ENCODE results near the gene GATD1.

GATD1 gene

DNA sequence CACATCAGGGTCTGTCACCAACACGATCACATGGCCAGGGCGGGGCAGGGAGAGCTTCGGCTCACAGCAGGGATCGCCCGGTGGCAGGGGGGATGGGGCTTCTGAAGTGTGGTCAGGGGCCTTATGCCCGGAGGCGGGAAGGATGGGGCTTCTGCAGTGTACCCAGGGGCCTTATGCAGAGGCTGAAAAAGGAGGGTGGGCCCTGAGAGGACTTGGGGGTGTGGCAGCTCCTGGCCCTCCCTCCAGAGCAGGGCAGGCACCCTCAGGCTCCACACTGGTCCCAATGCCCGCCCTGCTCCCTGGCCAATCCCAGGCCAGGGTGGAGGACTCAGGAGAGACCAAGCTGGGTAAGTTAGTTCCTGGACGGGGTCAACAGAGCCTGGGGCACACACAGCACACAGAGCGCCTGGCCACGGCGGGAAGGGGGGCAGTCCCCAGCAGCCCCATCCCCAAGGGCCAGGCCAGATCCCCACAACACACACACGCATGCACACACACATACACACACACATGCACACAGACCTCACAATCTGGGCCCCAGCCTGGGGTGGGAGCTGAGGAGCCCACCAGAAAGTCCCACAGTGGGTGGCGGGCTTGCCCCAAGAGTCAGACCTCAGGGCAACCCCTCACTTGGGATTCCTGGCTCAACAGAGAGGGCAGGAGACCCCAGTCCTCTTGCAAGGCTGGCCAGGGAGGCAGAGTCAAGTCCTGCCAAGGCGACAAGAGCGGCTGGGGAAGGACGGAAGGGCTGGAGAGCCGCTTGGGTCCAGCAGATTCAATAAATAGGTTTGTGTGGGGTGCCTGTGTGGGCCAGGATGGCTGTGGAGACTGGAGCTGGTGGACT lies 13.7 kb upstream of the GATD1 start:
- Histone ChIP-seq H3K23ac (ENCODE audit: low read length) (no peak overlapping the region), H4K5ac (ENCODE audit: low read length) (no peak overlapping the region), H3K27ac (ENCODE audit: low read depth, low read length) (no peak overlapping the region), H3K18ac (ENCODE audit: low read length) (no peak overlapping the region), H3K79me1 (ENCODE audit: low read length) (no peaks in the 10 kb centered on the region), H3K4me3 (ENCODE audit: low read length) (no peak overlapping the region), H2AK5ac (ENCODE audit: low read length) (no peak overlapping the region), H2BK120ac (ENCODE audit: low read depth, low read length) (no peak overlapping the region), H3K56ac (ENCODE audit: low read length) (no peak overlapping the region), H3K79me2 (ENCODE audit: control insufficient read depth, insufficient read depth, low read length) (no peaks in the 10 kb centered on the region), H3K9ac (ENCODE audit: low read length) (no peak overlapping the region), H3K4ac (ENCODE audit: low read depth, low read length) (no peak overlapping the region), H4K8ac (ENCODE audit: low read depth, low read length) (no peak overlapping the region), H2BK15ac (replicated peaks; ENCODE audit: low read depth) (no peak overlapping the region), H2BK5ac (ENCODE audit: low read length) (no peak overlapping the region), H3K27me3 (ENCODE audit: insufficient read depth, low read length, poor library complexity) (no peaks in the 10 kb centered on the region), H3K36me3 (ENCODE audit: control insufficient read depth, insufficient read depth, low read length) (no peaks in the 10 kb centered on the region), H3K4me2 (ENCODE audit: low read length) (no peak overlapping the region), H3K4me1 (ENCODE audit: control insufficient read depth, low read depth, low read length) (no peaks in the 10 kb centered on the region)
- WGBS (ENCODE audit: extremely low coverage, insufficient coverage, low lambda C conversion rate), result no CpG with 5 or more reads among the region's 18 CpGs
- DNase-seq, result peak; percentile 59

DNA sequence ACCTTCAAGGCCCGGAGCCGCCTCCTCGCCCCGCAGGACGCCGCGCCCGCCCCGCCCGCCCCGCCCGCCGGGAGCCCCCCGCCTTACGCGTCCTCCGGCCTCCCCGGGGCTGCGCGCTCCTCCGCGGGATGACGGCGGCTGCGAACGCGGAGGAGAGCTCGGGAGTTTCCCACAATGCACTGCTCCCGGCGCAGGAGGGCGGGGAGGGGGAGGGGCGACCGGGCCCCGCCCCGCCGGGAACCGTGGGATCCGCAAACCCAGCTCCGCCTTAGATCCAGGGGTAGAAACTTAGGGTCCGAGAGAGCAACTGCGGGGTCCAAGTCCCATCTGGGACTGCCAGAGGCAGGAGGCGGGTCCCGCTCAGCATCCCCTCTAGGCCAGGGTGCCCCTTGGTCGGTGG lies 12.7 kb upstream of the GATD1 start, which contains the start of gene CEND1:
Gene CEND1 (minus strand): TSS at position 148 of the 400 bp plus-strand sequence. CDS start 1,514 bp downstream, outside the sequence.
- H4K8ac ChIP-seq (ENCODE audit: low read depth, low read length), result no peak within 1 kb of the TSS
- no peaks in the 10 kb centered on the region for H3K4me1 ChIP-seq (ENCODE audit: control insufficient read depth, low read depth, low read length)
- no peak for DNase-seq
- H3K79me1 ChIP-seq (ENCODE audit: low read length), result no peaks in the 10 kb centered on the region
- H3K27ac ChIP-seq (ENCODE audit: low read depth, low read length), result no peak within 1 kb of the TSS
- H3K4ac ChIP-seq (ENCODE audit: low read depth, low read length), result no peak within 1 kb of the TSS
- no peak within 1 kb of the TSS for H2BK5ac ChIP-seq (ENCODE audit: low read length)
- H3K36me3 ChIP-seq (ENCODE audit: control insufficient read depth, insufficient read depth, low read length), result no peaks in the 10 kb centered on the region
- no peak within 1 kb of the TSS for H2BK15ac ChIP-seq (replicated peaks; ENCODE audit: low read depth)
- no peak within 1 kb of the TSS for H3K18ac ChIP-seq (ENCODE audit: low read length)
- H3K23ac ChIP-seq (ENCODE audit: low read length), result no peak within 1 kb of the TSS
- H4K5ac ChIP-seq (ENCODE audit: low read length), result no peak within 1 kb of the TSS
- H3K4me3 ChIP-seq (ENCODE audit: low read length), result no peak within 1 kb of the TSS
- no peak within 1 kb of the TSS for H3K9ac ChIP-seq (ENCODE audit: low read length)
- no CpG with 5 or more reads among the region's 44 CpGs for WGBS (ENCODE audit: extremely low coverage, insufficient coverage, low lambda C conversion rate)
- no peak within 1 kb of the TSS for H2AK5ac ChIP-seq (ENCODE audit: low read length)
- no peak within 1 kb of the TSS for H3K56ac ChIP-seq (ENCODE audit: low read length)
- H3K27me3 ChIP-seq (ENCODE audit: insufficient read depth, low read length, poor library complexity), result no peaks in the 10 kb centered on the region
- H3K4me2 ChIP-seq (ENCODE audit: low read length), result no peak within 1 kb of the TSS
- no peak within 1 kb of the TSS for H2BK120ac ChIP-seq (ENCODE audit: low read depth, low read length)
- no peaks in the 10 kb centered on the region for H3K79me2 ChIP-seq (ENCODE audit: control insufficient read depth, insufficient read depth, low read length)

DNA sequence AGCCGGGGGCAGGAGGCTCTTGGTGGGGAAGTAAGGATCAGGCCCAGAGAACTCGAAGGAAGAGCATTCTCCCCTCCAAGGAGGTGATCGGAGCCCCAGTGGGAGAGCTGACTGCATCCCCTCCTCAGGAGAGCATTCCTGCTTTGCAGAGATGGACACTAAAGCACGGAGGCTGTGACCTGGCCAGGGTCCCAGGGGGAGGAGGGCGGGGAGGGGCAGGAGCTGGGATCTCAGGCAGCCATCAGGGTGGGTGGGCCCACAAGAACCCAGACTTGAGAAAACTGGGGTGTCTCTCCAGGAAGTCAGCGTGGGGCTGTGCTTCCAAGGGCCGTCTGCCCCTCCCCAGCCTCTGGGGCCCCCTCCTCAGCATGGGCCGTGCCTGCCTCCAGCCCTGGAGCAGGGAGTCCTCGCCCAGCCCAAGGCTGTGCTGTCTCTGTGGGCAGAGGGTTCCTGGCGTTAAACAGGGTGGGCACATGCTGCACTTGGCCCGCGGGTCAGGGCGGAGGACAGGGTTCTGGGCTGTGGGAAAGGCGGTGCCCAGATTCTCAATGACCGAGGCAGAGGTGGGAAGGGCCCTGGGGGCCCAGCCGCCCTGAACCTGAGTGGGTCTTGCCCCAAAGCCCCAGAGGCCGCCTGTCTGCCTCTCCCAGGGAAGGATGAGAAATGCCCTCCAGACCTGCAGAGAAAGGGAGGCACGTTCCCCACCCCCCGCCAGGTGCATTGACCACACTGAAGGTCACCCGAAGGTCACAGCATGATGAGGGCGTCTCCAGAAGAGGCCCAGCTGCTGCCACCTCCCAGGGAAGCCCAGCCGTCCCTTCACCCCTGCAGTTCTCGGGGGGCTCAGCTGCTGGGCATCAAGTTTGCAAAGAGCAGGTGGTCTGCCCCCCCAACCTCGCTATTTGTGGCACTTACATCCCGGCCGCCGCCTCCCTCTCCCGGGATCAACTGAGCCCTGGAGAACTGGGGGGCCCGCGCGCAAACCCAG lies 12.0 kb upstream of the GATD1 start:
- Histone ChIP-seq H3K4me2 (ENCODE audit: low read length) (no peak overlapping the region), H4K8ac (ENCODE audit: low read depth, low read length) (no peak overlapping the region), H3K36me3 (ENCODE audit: control insufficient read depth, insufficient read depth, low read length) (no peaks in the 10 kb centered on the region), H3K18ac (ENCODE audit: low read length) (no peak overlapping the region), H3K23ac (ENCODE audit: low read length) (no peak overlapping the region), H2BK120ac (ENCODE audit: low read depth, low read length) (no peak overlapping the region), H4K5ac (ENCODE audit: low read length) (no peak overlapping the region), H3K56ac (ENCODE audit: low read length) (no peak overlapping the region), H2AK5ac (ENCODE audit: low read length) (no peak overlapping the region), H3K4me3 (ENCODE audit: low read length) (no peak overlapping the region), H3K79me2 (ENCODE audit: control insufficient read depth, insufficient read depth, low read length) (no peaks in the 10 kb centered on the region), H3K9ac (ENCODE audit: low read length) (no peak overlapping the region), H2BK15ac (replicated peaks; ENCODE audit: low read depth) (no peak overlapping the region), H3K4ac (ENCODE audit: low read depth, low read length) (no peak overlapping the region), H2BK5ac (ENCODE audit: low read length) (no peak overlapping the region), H3K79me1 (ENCODE audit: low read length) (no peaks in the 10 kb centered on the region), H3K4me1 (ENCODE audit: control insufficient read depth, low read depth, low read length) (no peaks in the 10 kb centered on the region), H3K27me3 (ENCODE audit: insufficient read depth, low read length, poor library complexity) (no peaks in the 10 kb centered on the region), H3K27ac (ENCODE audit: low read depth, low read length) (no peak overlapping the region)
- no peak for DNase-seq
- WGBS (ENCODE audit: extremely low coverage, insufficient coverage, low lambda C conversion rate), result no CpG with 5 or more reads among the region's 31 CpGs

DNA sequence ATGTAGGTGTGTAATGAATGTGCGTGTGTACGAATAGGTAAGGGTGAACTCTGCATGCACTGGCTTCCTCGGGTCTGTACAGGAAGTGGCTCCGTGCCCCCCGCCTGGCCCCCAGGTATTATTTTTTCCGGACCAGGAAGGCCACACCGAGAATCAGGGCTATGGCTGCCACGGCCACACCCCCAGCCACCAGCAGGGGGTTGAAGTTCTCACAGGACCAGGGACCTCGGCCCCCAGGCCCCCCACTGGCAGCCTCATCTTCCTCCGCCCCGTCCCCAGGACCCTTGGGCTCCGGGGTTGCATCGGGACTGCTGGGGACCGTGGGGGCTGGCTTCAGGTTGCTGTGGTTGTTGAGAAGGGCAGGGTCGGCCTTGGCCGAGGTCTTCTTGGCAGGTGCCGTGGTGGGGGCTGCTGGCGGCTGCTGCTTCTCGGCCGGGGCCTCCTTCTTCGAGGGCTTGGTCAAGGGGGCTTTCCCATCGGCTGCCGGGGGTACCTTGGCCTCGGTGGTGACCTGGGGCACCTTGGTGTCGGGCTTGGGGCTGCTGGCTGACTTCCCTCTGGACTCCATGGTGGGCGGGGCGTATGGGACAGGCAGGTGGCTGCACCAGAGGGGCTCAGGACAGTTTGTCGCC lies 10.8 kb upstream of the GATD1 start:
- Histone ChIP-seq H3K27ac (ENCODE audit: low read depth, low read length) (no peak overlapping the region), H3K56ac (ENCODE audit: low read length) (no peak overlapping the region), H3K18ac (ENCODE audit: low read length) (no peak overlapping the region), H4K5ac (ENCODE audit: low read length) (no peak overlapping the region), H3K27me3 (ENCODE audit: insufficient read depth, low read length, poor library complexity) (no peaks in the 10 kb centered on the region), H3K23ac (ENCODE audit: low read length) (no peak overlapping the region), H3K4ac (ENCODE audit: low read depth, low read length) (no peak overlapping the region), H2BK15ac (replicated peaks; ENCODE audit: low read depth) (no peak overlapping the region), H3K4me2 (ENCODE audit: low read length) (no peak overlapping the region), H2AK5ac (ENCODE audit: low read length) (no peak overlapping the region), H3K9ac (ENCODE audit: low read length) (no peak overlapping the region), H3K4me3 (ENCODE audit: low read length) (no peak overlapping the region), H2BK120ac (ENCODE audit: low read depth, low read length) (no peak overlapping the region), H4K8ac (ENCODE audit: low read depth, low read length) (no peak overlapping the region), H2BK5ac (ENCODE audit: low read length) (no peak overlapping the region), H3K79me1 (ENCODE audit: low read length) (no peaks in the 10 kb centered on the region), H3K4me1 (ENCODE audit: control insufficient read depth, low read depth, low read length) (no peaks in the 10 kb centered on the region), H3K79me2 (ENCODE audit: control insufficient read depth, insufficient read depth, low read length) (no peaks in the 10 kb centered on the region), H3K36me3 (ENCODE audit: control insufficient read depth, insufficient read depth, low read length) (no peaks in the 10 kb centered on the region)
- no CpG with 5 or more reads among the region's 28 CpGs for WGBS (ENCODE audit: extremely low coverage, insufficient coverage, low lambda C conversion rate)
- DNase-seq, result no peak

DNA sequence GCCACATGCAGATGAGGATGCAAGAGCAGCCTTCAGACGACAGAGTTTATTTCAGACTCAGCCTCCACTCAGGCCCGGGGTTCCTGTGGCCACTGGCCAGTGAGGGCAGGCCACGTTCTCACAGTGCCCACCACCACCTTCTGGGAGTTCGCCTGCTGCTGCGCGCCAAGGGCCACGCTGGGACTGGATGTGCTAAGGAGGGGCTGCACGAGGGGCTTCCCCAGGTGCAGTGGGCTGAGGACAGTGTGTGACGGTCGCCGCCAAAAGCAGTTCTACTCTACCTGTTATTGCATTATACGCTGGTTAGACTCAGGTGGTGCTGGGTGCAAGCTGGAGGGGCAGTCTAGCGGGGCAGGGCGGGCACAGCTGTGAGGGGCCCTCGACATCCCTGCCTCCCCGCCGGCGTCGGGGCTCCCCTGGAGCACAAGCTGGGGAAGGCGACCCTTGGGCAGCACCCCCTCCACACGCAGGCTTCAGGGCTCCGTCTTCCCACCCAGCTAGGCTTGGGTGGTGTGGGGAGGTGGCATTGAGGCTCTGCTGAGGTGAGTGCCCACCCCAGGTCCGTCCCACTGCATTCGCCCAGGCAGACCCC lies 9.9 kb upstream of the GATD1 start:
- Histone ChIP-seq H3K27me3 (ENCODE audit: insufficient read depth, low read length, poor library complexity) (no peaks in the 10 kb centered on the region), H3K4me3 (ENCODE audit: low read length) (no peak overlapping the region), H3K23ac (ENCODE audit: low read length) (no peak overlapping the region), H4K8ac (ENCODE audit: low read depth, low read length) (no peak overlapping the region), H3K79me2 (ENCODE audit: control insufficient read depth, insufficient read depth, low read length) (no peaks in the 10 kb centered on the region), H3K4me1 (ENCODE audit: control insufficient read depth, low read depth, low read length) (no peaks in the 10 kb centered on the region), H3K79me1 (ENCODE audit: low read length) (no peaks in the 10 kb centered on the region), H2AK5ac (ENCODE audit: low read length) (no peak overlapping the region), H2BK5ac (ENCODE audit: low read length) (no peak overlapping the region), H3K18ac (ENCODE audit: low read length) (no peak overlapping the region), H3K4ac (ENCODE audit: low read depth, low read length) (no peak overlapping the region), H2BK15ac (replicated peaks; ENCODE audit: low read depth) (no peak overlapping the region), H3K9ac (ENCODE audit: low read length) (no peak overlapping the region), H2BK120ac (ENCODE audit: low read depth, low read length) (no peak overlapping the region), H3K56ac (ENCODE audit: low read length) (no peak overlapping the region), H3K27ac (ENCODE audit: low read depth, low read length) (no peak overlapping the region), H3K36me3 (ENCODE audit: control insufficient read depth, insufficient read depth, low read length) (no peaks in the 10 kb centered on the region), H4K5ac (ENCODE audit: low read length) (no peak overlapping the region), H3K4me2 (ENCODE audit: low read length) (no peak overlapping the region)
- no peak for DNase-seq
- WGBS (ENCODE audit: extremely low coverage, insufficient coverage, low lambda C conversion rate), result no CpG with 5 or more reads among the region's 24 CpGs

Measured in mesendoderm (in vitro differentiated cells).